HepG2 (cell line): ENCODE measurements around the gene PARP15. TPM values are rescaled to one million over a fixed set of nuclear protein-coding genes. Genes with fewer than 3 reads are reported as not detected.
A peak's percentile ranks its signal among the peaks of the same experiment; 100 is the strongest.

Experiments used
- ARID4A ChIP-seq: sonication (generic); formaldehyde crosslinking; IDR thresholded peaks from 2 replicates; pipeline ENCODE4 v1.5.0; 2020; ENCODE audit warnings: mild to moderate bottlenecking, missing genetic modification reagents, borderline replicate concordance
- ATF3 ChIP-seq: sonication (generic); formaldehyde crosslinking; IDR thresholded peaks from 2 replicates; pipeline ENCODE4 v1.4.0; 2020; ENCODE audit warnings: missing genetic modification reagents
- BATF2 ChIP-seq: sonication (generic); formaldehyde crosslinking; IDR thresholded peaks from 2 replicates; pipeline ENCODE4 v1.8.0; 2022; ENCODE audit warnings: mild to moderate bottlenecking, missing genetic modification reagents, moderate library complexity
- BCL6 ChIP-seq: IDR thresholded peaks from 2 replicates; pipeline ENCODE4 v1.6.1; 2016; ENCODE audit warnings: missing genetic modification reagents, missing compliant biosample characterization
- GATAD2A ChIP-seq: IDR thresholded peaks from 2 replicates; pipeline ENCODE4 v1.6.1; 2016
- HOXA3 ChIP-seq: sonication (generic); formaldehyde crosslinking; IDR thresholded peaks from 2 replicates; pipeline ENCODE4 v1.5.0; 2020; ENCODE audit warnings: missing genetic modification reagents
- JUNB ChIP-seq: sonication (generic); formaldehyde crosslinking; IDR thresholded peaks from 2 replicates; pipeline ENCODE4 v1.8.0; 2022; ENCODE audit warnings: missing genetic modification reagents, mild to moderate bottlenecking, borderline replicate concordance
- KDM1A ChIP-seq: IDR thresholded peaks from 2 replicates; pipeline ENCODE4 v1.6.1; 2016; ENCODE audit warnings: missing compliant biosample characterization
- KDM5B ChIP-seq: sonication (generic); formaldehyde crosslinking; IDR thresholded peaks from 2 replicates; pipeline ENCODE4 v1.4.0; 2020; ENCODE audit warnings: missing genetic modification reagents, mild to moderate bottlenecking, borderline replicate concordance
- KLF11 ChIP-seq: IDR thresholded peaks from 2 replicates; pipeline ENCODE4 v1.6.1; 2016; ENCODE audit warnings: missing compliant biosample characterization
- NFKB2 ChIP-seq: sonication (generic); formaldehyde crosslinking; IDR thresholded peaks from 2 replicates; pipeline ENCODE4 v1.4.0; 2020; ENCODE audit warnings: missing genetic modification reagents, borderline replicate concordance
- PAX8 ChIP-seq: sonication (generic); formaldehyde crosslinking; IDR thresholded peaks from 2 replicates; pipeline ENCODE4 v1.8.0; 2022; ENCODE audit warnings: mild to moderate bottlenecking, missing genetic modification reagents, borderline replicate concordance
- PLRG1 ChIP-seq: fragments of 450-650 bp; conservative IDR thresholded peaks from 2 replicates; pipeline ENCODE4 v1.6.1; 2016
- PTBP1 ChIP-seq: fragments of 200-400 bp; formaldehyde crosslinking; IDR thresholded peaks from 2 replicates; pipeline ENCODE4 v1.6.1; 2018; ENCODE audit warnings: low read length, low read depth; ENCODE audit not compliant: poor library complexity, severe bottlenecking
- RBM22 ChIP-seq: fragments of 200-400 bp; formaldehyde crosslinking; optimal IDR thresholded peaks from 2 replicates; pipeline ENCODE3; 2017; ENCODE audit warnings: mild to moderate bottlenecking, low read length, moderate library complexity
- RELA ChIP-seq: sonication (generic); formaldehyde crosslinking; IDR thresholded peaks from 2 replicates; pipeline ENCODE4 v1.4.0; 2020; ENCODE audit warnings: missing genetic modification reagents
- SRSF4 ChIP-seq: fragments of 200-400 bp; formaldehyde crosslinking; IDR thresholded peaks from one replicate; pipeline ENCODE4 v1.6.1; 2018; ENCODE audit warnings: mild to moderate bottlenecking, low read depth, low read length, moderate library complexity; ENCODE audit not compliant: poor library complexity, severe bottlenecking
- SUZ12 ChIP-seq: fragments of 150-350 bp; IDR thresholded peaks from 2 replicates; pipeline ENCODE4 v1.6.1; 2014; ENCODE audit warnings: low read depth, low read length
- TAF1 ChIP-seq: sonication (generic); formaldehyde crosslinking; IDR thresholded peaks from 2 replicates; pipeline ENCODE4 v1.4.0; 2020; ENCODE audit warnings: missing genetic modification reagents
- TCF7L2 ChIP-seq: IDR thresholded peaks from 2 replicates; pipeline ENCODE4 v1.6.1; 2011; ENCODE audit warnings: mild to moderate bottlenecking, low read depth, low read length, moderate library complexity
- TP53 ChIP-seq: sonication (generic); formaldehyde crosslinking; conservative IDR thresholded peaks from 2 replicates; pipeline ENCODE4 v1.4.0; 2020; ENCODE audit warnings: missing genetic modification reagents
- ZBTB34 ChIP-seq: sonication (generic); formaldehyde crosslinking; IDR thresholded peaks from 2 replicates; pipeline ENCODE4 v1.8.0; 2022; ENCODE audit warnings: mild to moderate bottlenecking, missing genetic modification reagents
- ZNF460 ChIP-seq: sonication (generic); formaldehyde crosslinking; IDR thresholded peaks from 2 replicates; pipeline ENCODE4 v1.5.1; 2020; ENCODE audit warnings: missing genetic modification reagents, mild to moderate bottlenecking, borderline replicate concordance
- ZNF580 ChIP-seq: IDR thresholded peaks from 2 replicates; pipeline ENCODE4 v1.6.1; 2016; ENCODE audit warnings: low read depth, borderline replicate concordance
- ZNF652 ChIP-seq: IDR thresholded peaks from 2 replicates; pipeline ENCODE4 v1.6.1; 2016; ENCODE audit warnings: low read depth, borderline replicate concordance
- polyA plus RNA-seq, 8 experiments: library from polyadenylated mRNA; depleted of rRNA in 3 of 8; stranded (reverse) in 7 of 8; unstranded in 1 of 8; fragments of >200 nt; fragmentation: Illumina TruSeq in 4 of 8; extraction: Trizol in 4 of 8; gene quantifications; 2 replicates each; pipeline versions ENCODE4 v1.2.1 to v1.2.3, GENCODE V29; 2011 to 2016; ENCODE audit warnings: low read depth in 4 of 8, missing spikeins in 1 of 8, mixed read lengths in 1 of 8; ENCODE audit not compliant: insufficient read depth in 1 of 8
- total RNA-seq, 5 experiments: library from RNA; depleted of rRNA; stranded (reverse); fragments of >200 nt; fragmentation: Illumina TruSeq; extraction: Trizol; gene quantifications; 2 replicates each; pipeline ENCODE4 v1.2.3, GENCODE V29; 2016; ENCODE audit warnings: low read depth in 1 of 5

Gene PARP15
- total and polyA plus RNA-seq, 2 of the 13 experiments (the other 11 are each of a cell fraction or from before 2014, with no cell fraction given) = 0.02 TPM; not detected in 1

GRCh38 chr3:122668930-122669730 is 91.7 kb downstream of the PARP15 start (continued):
- TF ChIP-seq ARID4A = no peak
- TF ChIP-seq PAX8 (CRISPR knock-in tag) = no peak
- TF ChIP-seq BCL6 (CRISPR knock-in tag) = no peak
- no peak for TF ChIP-seq TP53 (CRISPR knock-in tag)
- no peak for TF ChIP-seq PTBP1
- TF ChIP-seq TAF1 (CRISPR knock-in tag) = no peak
- TF ChIP-seq ZBTB34 (CRISPR knock-in tag) = no peak
- TF ChIP-seq KLF11 (CRISPR knock-in tag) = no peak
- TF ChIP-seq JUNB (CRISPR knock-in tag) = 0 out of 2 replicates have a peak, but pooled peaks have one; percentile 12
- no peak for TF ChIP-seq RELA
- TF ChIP-seq BATF2 (CRISPR knock-in tag) = no peak
- TF ChIP-seq ZNF652 = no peak
- TF ChIP-seq NFKB2 (CRISPR knock-in tag) = no peak
- no peak for TF ChIP-seq SRSF4
- TF ChIP-seq KDM5B (CRISPR knock-in tag) = no peak
- 0 out of 2 replicates have a peak, but pooled peaks have one; percentile 31 for TF ChIP-seq KDM1A (CRISPR knock-in tag)
- TF ChIP-seq ZNF580 = no peak
- peak; percentile 72 for TF ChIP-seq GATAD2A
- TF ChIP-seq HOXA3 (CRISPR knock-in tag) = no peak
- no peak for TF ChIP-seq RBM22
- peak; percentile 44; the same call in 1 of the 2 replicates for TF ChIP-seq ATF3 (CRISPR knock-in tag)
- no peak for TF ChIP-seq PLRG1
- no peak for TF ChIP-seq ZNF460 (CRISPR knock-in tag)
- TF ChIP-seq SUZ12 = no peak
- no peak for TF ChIP-seq TCF7L2
